ENCODE results near the gene SPACA6. TPM values are rescaled to one million over a fixed set of nuclear protein-coding genes. Genes with fewer than 3 reads are reported as not detected.
"Not testable (repeated sequence)": the region's sequence is repeated elsewhere in the genome, so short reads cannot be mapped to it uniquely, and the experiment has no call there.

Gene SPACA6
- total RNA-seq, 1 donor from 2014 or later = 62.5 TPM

- no peak for DNase-seq (ENCODE audit: low read depth)
- Mint-ChIP-seq H3K4me1 (ENCODE audit: low read depth, unreplicated experiment) (no peaks in the 10 kb centered on the region), H3K4me3 (ENCODE audit: unreplicated experiment) (no peak overlapping the region), H3K9me3 (ENCODE audit: unreplicated experiment) (peaks cover 3% of the 10 kb centered on the region), H3K27ac (ENCODE audit: unreplicated experiment) (no peak overlapping the region), H3K36me3 (ENCODE audit: low read depth, unreplicated experiment) (no peaks in the 10 kb centered on the region), H3K27me3 (ENCODE audit: low read depth, unreplicated experiment) (peaks cover 20% of the 10 kb centered on the region)
- Histone ChIP-seq H3K9me3 (ENCODE audit: insufficient read depth, low read depth, low read length) (no peaks in the 10 kb centered on the region), H3K4me3 (ENCODE audit: insufficient read depth, low read depth, low read length) (no peak overlapping the region), H2AFZ (ENCODE audit: low read depth, low read length) (no peak overlapping the region), H3K27ac (ENCODE audit: low read depth, low read length) (no peak overlapping the region), H3K4me1 (ENCODE audit: insufficient read depth, low read length) (no peaks in the 10 kb centered on the region), H3K4me2 (ENCODE audit: low read length) (no peak overlapping the region), H3K9ac (ENCODE audit: low read length) (no peak overlapping the region), H4K20me1 (ENCODE audit: insufficient read depth, low read length) (no peaks in the 10 kb centered on the region), H3K36me3 (ENCODE audit: insufficient read depth, low read length) (no peaks in the 10 kb centered on the region), H3K27me3 (ENCODE audit: insufficient read depth, low read length) (no peaks in the 10 kb centered on the region), H3K79me2 (ENCODE audit: insufficient read depth, low read length) (no peaks in the 10 kb centered on the region)
- TF ChIP-seq CTCF (IDR thresholded peaks at IDR 0.05; ENCODE audit: insufficient read depth, low read depth, low read length) = no peak
- TF ChIP-seq EZH2 (IDR thresholded peaks at IDR 0.05; ENCODE audit: insufficient read depth, low read length) = no peak
- no peak for FAIRE-seq
Observed at GRCh38 chr19:51668216-51668615, 24.9 kb upstream of the SPACA6 start.

GRCh38 chr19:51675911-51676565 is 17.1 kb upstream of the SPACA6 start:
- H3K9me3 ChIP-seq (ENCODE audit: insufficient read depth, low read depth, low read length); H3K36me3 Mint-ChIP-seq (ENCODE audit: low read depth, unreplicated experiment); H3K4me1 Mint-ChIP-seq (ENCODE audit: low read depth, unreplicated experiment); H4K20me1 ChIP-seq (ENCODE audit: insufficient read depth, low read length); H3K4me3 ChIP-seq (ENCODE audit: insufficient read depth, low read depth, low read length); H3K79me2 ChIP-seq (ENCODE audit: insufficient read depth, low read length); H3K9ac ChIP-seq (ENCODE audit: low read length); H3K9me3 Mint-ChIP-seq (ENCODE audit: unreplicated experiment); H3K27me3 ChIP-seq (ENCODE audit: insufficient read depth, low read length); H3K4me3 Mint-ChIP-seq (ENCODE audit: unreplicated experiment); H3K4me1 ChIP-seq (ENCODE audit: insufficient read depth, low read length); H3K36me3 ChIP-seq (ENCODE audit: insufficient read depth, low read length); H2AFZ ChIP-seq (ENCODE audit: low read depth, low read length); H3K27ac ChIP-seq (ENCODE audit: low read depth, low read length); DNase-seq (ENCODE audit: low read depth); H3K27ac Mint-ChIP-seq (ENCODE audit: unreplicated experiment); FAIRE-seq; H3K4me2 ChIP-seq (ENCODE audit: low read length): not testable (repeated sequence)
- peaks cover 11% of the 10 kb centered on the region for H3K27me3 Mint-ChIP-seq (ENCODE audit: low read depth, unreplicated experiment)

GRCh38 chr19:51676566-51677083 is 16.5 kb upstream of the SPACA6 start:
- no peak overlapping the region for H2AFZ ChIP-seq (ENCODE audit: low read depth, low read length)
- Mint-ChIP-seq H3K27ac (ENCODE audit: unreplicated experiment) (no peak overlapping the region), H3K4me3 (ENCODE audit: unreplicated experiment) (no peak overlapping the region), H3K4me1 (ENCODE audit: low read depth, unreplicated experiment) (no peaks in the 10 kb centered on the region), H3K36me3 (ENCODE audit: low read depth, unreplicated experiment) (no peaks in the 10 kb centered on the region), H3K9me3 (ENCODE audit: unreplicated experiment) (no peaks in the 10 kb centered on the region), H3K27me3 (ENCODE audit: low read depth, unreplicated experiment) (peaks cover 11% of the 10 kb centered on the region)
- H3K79me2 ChIP-seq (ENCODE audit: insufficient read depth, low read length) = no peaks in the 10 kb centered on the region
- H3K9ac ChIP-seq (ENCODE audit: low read length) = no peak overlapping the region
- no peaks in the 10 kb centered on the region for H3K27me3 ChIP-seq (ENCODE audit: insufficient read depth, low read length)
- H3K4me2 ChIP-seq (ENCODE audit: low read length) = no peak overlapping the region
- FAIRE-seq (no peak), DNase-seq (ENCODE audit: low read depth) (no peak)
- no peak for TF ChIP-seq CTCF (IDR thresholded peaks at IDR 0.05; ENCODE audit: insufficient read depth, low read depth, low read length)
- TF ChIP-seq EZH2 (IDR thresholded peaks at IDR 0.05; ENCODE audit: insufficient read depth, low read length) = no peak
- no peaks in the 10 kb centered on the region for H3K36me3 ChIP-seq (ENCODE audit: insufficient read depth, low read length)
- H3K27ac ChIP-seq (ENCODE audit: low read depth, low read length) = no peak overlapping the region
- H3K9me3 ChIP-seq (ENCODE audit: insufficient read depth, low read depth, low read length) = no peaks in the 10 kb centered on the region
- H3K4me3 ChIP-seq (ENCODE audit: insufficient read depth, low read depth, low read length) = no peak overlapping the region
- no peaks in the 10 kb centered on the region for H3K4me1 ChIP-seq (ENCODE audit: insufficient read depth, low read length)
- no peaks in the 10 kb centered on the region for H4K20me1 ChIP-seq (ENCODE audit: insufficient read depth, low read length)

Measured in astrocyte (in vitro differentiated cells and primary cell).